Measurements from ENCODE around the gene TEX13A.

DNA sequence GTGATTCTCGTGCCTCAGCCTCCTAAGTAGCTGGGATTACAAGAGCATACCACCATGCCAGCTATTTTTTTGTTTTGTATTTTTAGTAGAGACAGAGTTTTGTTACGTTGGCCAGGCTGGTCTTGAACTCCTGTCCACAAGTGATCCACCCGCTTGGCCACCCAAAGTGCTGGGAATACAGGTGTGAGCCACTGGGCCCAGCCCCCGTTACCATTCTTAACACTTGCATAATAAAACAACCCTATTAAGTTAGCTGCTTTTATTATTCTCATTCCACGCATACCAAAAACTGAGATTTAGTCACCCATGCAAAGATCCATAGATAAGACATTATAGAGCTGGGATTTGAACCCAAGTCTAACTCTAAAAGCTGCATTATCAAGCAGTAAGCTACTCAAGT, 6.0 kb upstream of the TEX13A start:
- TF ChIP-seq CTCF (optimal IDR thresholded peaks at IDR 0.05 in 1 of 3, IDR thresholded peaks at IDR 0.05 in 1 of 3, conservative IDR thresholded peaks at IDR 0.05 in 1 of 3; ENCODE audit: extremely low read depth in 1 of 3, insufficient read depth in 2 of 3, low read length in 3 of 3) (no peak), EZH2 (IDR thresholded peaks at IDR 0.05; ENCODE audit: low read length) (no peak)
